Thyroid gland (tissue), 4 donors: Measurements from ENCODE around the gene ST7.
"Not testable (repeated sequence)": the region's sequence is repeated elsewhere in the genome, so short reads cannot be mapped to it uniquely, and the experiment has no call there.

Experiments
- CTCF ChIP-seq, 6 experiments: fragments of 200-600 bp in 3 of 6; fragments of 450-650 bp in 3 of 6; sonication (generic) in 3 of 6; IDR thresholded peaks; one replicate each; pipeline ENCODE4 v1.5.1; 2016 to 2019; ENCODE audit warnings: antibody characterized with exemption in 6 of 6, mild to moderate bottlenecking in 2 of 6, inconsistent platforms in 1 of 6, moderate library complexity in 1 of 6
- POLR2A ChIP-seq, 2 donors: fragments of 450-650 bp; IDR thresholded peaks; one replicate each; pipeline ENCODE4 v1.6.1; 2017; ENCODE audit warnings: antibody characterized with exemption in 2 of 2, mild to moderate bottlenecking in 2 of 2, moderate library complexity in 1 of 2

- TF ChIP-seq POLR2A, CTCF (IDR thresholded peaks at IDR 0.05): not testable (repeated sequence)
Observed at GRCh38 chr7:117122036-117122435, 168.7 kb downstream of the ST7 start.
